HG03025 (cell line): ENCODE measurements around the gene LPIN1.
"Not testable (repeated sequence)": the region's sequence is repeated elsewhere in the genome, so short reads cannot be mapped to it uniquely, and the experiment has no call there.

Experiments
- ATAC-seq: cut with Tn5 transposase; IDR thresholded peaks from one replicate; pipeline ENCODE4 v1.9.1; 2021; ENCODE audit warnings: mild to moderate bottlenecking, moderate library complexity; ENCODE audit not compliant: unreplicated experiment, low FRiP score

Gene LPIN1

GRCh38 chr2:11829324-11829946 lies 83.0 kb downstream of the LPIN1 start:
- ATAC-seq: peak; percentile 29

GRCh38 chr2:11829947-11830707 lies 83.7 kb downstream of the LPIN1 start:
- ATAC-seq: peak; percentile 70

- ATAC-seq: no peak
These were observed 84.4 kb downstream of the LPIN1 start for GRCh38 chr2:11830708-11831301.

- ATAC-seq: no peak
These were observed 85.0 kb downstream of the LPIN1 start for GRCh38 chr2:11831415-11831814.

GRCh38 chr2:11832531-11832930 lies 86.1 kb downstream of the LPIN1 start:
- no peak for ATAC-seq

- no peak for ATAC-seq
These were observed 87.2 kb downstream of the LPIN1 start for GRCh38 chr2:11833601-11834000.

GRCh38 chr2:11835403-11835802 lies 89.0 kb downstream of the LPIN1 start:
- ATAC-seq: no peak

GRCh38 chr2:11836647-11837219 lies 90.3 kb downstream of the LPIN1 start:
- no peak for ATAC-seq

GRCh38 chr2:11837875-11838734 lies 91.7 kb downstream of the LPIN1 start:
- ATAC-seq: no peak

- ATAC-seq: no peak
These were observed 93.5 kb downstream of the LPIN1 start for GRCh38 chr2:11839916-11840315.

GRCh38 chr2:11842336-11842735 lies 95.9 kb downstream of the LPIN1 start:
- no peak for ATAC-seq

GRCh38 chr2:11844798-11845197 lies 98.4 kb downstream of the LPIN1 start:
- not testable (repeated sequence) for ATAC-seq

- ATAC-seq: not testable (repeated sequence)
These were observed 101.5 kb downstream of the LPIN1 start for GRCh38 chr2:11847935-11848334.

- ATAC-seq: no peak
These were observed 103.7 kb downstream of the LPIN1 start for GRCh38 chr2:11850082-11850481.

- ATAC-seq: no peak
These were observed 106.2 kb downstream of the LPIN1 start for GRCh38 chr2:11852526-11853196.

GRCh38 chr2:11853197-11853588 lies 106.8 kb downstream of the LPIN1 start:
- no peak for ATAC-seq

GRCh38 chr2:11855064-11855760 lies 108.8 kb downstream of the LPIN1 start:
- no peak for ATAC-seq

GRCh38 chr2:11856095-11856494 lies 109.7 kb downstream of the LPIN1 start:
- ATAC-seq: no peak

GRCh38 chr2:11858883-11859282 lies 112.5 kb downstream of the LPIN1 start:
- no peak for ATAC-seq
